ENCODE measurements around the gene DDX39B. TPM values are rescaled to one million over a fixed set of nuclear protein-coding genes. Genes with fewer than 3 reads are reported as not detected.

Gene DDX39B
- total RNA-seq, 2 donors from 2014 or later = 198 to 217 TPM

- no peak for ATAC-seq (ENCODE audit: insufficient number of reproducible peaks, low FRiP score, low read depth)
- H3K36me3 ChIP-seq = peaks cover 3% of the 10 kb centered on the region
- no peak overlapping the region for H3K27ac ChIP-seq
- H3K4me3 ChIP-seq = no peak overlapping the region
- peaks cover 18 to 35% of the 10 kb centered on the region in 2 donors for H3K4me1 ChIP-seq (ENCODE audit: control insufficient read depth in 1 of 2, low read depth in 2 of 2)
- TF ChIP-seq, protein P1, sequence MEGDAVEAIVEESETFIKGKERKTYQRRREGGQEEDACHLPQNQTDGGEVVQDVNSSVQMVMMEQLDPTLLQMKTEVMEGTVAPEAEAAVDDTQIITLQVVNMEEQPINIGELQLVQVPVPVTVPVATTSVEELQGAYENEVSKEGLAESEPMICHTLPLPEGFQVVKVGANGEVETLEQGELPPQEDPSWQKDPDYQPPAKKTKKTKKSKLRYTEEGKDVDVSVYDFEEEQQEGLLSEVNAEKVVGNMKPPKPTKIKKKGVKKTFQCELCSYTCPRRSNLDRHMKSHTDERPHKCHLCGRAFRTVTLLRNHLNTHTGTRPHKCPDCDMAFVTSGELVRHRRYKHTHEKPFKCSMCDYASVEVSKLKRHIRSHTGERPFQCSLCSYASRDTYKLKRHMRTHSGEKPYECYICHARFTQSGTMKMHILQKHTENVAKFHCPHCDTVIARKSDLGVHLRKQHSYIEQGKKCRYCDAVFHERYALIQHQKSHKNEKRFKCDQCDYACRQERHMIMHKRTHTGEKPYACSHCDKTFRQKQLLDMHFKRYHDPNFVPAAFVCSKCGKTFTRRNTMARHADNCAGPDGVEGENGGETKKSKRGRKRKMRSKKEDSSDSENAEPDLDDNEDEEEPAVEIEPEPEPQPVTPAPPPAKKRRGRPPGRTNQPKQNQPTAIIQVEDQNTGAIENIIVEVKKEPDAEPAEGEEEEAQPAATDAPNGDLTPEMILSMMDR (IDR thresholded peaks at IDR 0.05) = no peak
- no peaks in the 10 kb centered on the region for H3K27me3 ChIP-seq (replicated peaks; ENCODE audit: insufficient read depth)
- no peaks in the 10 kb centered on the region for H3K9me3 ChIP-seq
- DNase-seq (ENCODE audit: low spot score) = no peak
Measured at GRCh38 chr6:31545291-31545690, 3.5 kb upstream of the DDX39B start.

- DNase-seq (ENCODE audit: low spot score) = no peak
- Histone ChIP-seq H3K27ac (no peak overlapping the region), H3K4me3 (no peak overlapping the region), H3K9me3 (no peaks in the 10 kb centered on the region), H3K36me3 (peaks cover 6% of the 10 kb centered on the region), H3K4me1 (ENCODE audit: control insufficient read depth in 1 of 2, low read depth in 2 of 2) (peaks cover 24 to 41% of the 10 kb centered on the region in 2 donors), H3K27me3 (replicated peaks; ENCODE audit: insufficient read depth) (no peaks in the 10 kb centered on the region)
- TF ChIP-seq, protein P1 (IDR thresholded peaks at IDR 0.05) = no peak
- no peak for ATAC-seq (ENCODE audit: insufficient number of reproducible peaks, low FRiP score, low read depth)
Measured at GRCh38 chr6:31544676-31545075, 2.9 kb upstream of the DDX39B start.

GRCh38 chr6:31543639-31544038 lies 1.8 kb upstream of the DDX39B start:
- H3K27me3 ChIP-seq (replicated peaks; ENCODE audit: insufficient read depth) = no peaks in the 10 kb centered on the region
- no peak overlapping the region for H3K27ac ChIP-seq
- H3K36me3 ChIP-seq = peaks cover 13% of the 10 kb centered on the region
- DNase-seq (ENCODE audit: low spot score) (no peak), ATAC-seq (ENCODE audit: insufficient number of reproducible peaks, low FRiP score, low read depth) (no peak)
- H3K4me1 ChIP-seq (ENCODE audit: control insufficient read depth in 1 of 2, low read depth in 2 of 2) = peaks cover 32 to 49% of the 10 kb centered on the region in 2 donors
- H3K4me3 ChIP-seq = no peak overlapping the region
- TF ChIP-seq, protein P1 (IDR thresholded peaks at IDR 0.05) = no peak
- no peaks in the 10 kb centered on the region for H3K9me3 ChIP-seq

DNA sequence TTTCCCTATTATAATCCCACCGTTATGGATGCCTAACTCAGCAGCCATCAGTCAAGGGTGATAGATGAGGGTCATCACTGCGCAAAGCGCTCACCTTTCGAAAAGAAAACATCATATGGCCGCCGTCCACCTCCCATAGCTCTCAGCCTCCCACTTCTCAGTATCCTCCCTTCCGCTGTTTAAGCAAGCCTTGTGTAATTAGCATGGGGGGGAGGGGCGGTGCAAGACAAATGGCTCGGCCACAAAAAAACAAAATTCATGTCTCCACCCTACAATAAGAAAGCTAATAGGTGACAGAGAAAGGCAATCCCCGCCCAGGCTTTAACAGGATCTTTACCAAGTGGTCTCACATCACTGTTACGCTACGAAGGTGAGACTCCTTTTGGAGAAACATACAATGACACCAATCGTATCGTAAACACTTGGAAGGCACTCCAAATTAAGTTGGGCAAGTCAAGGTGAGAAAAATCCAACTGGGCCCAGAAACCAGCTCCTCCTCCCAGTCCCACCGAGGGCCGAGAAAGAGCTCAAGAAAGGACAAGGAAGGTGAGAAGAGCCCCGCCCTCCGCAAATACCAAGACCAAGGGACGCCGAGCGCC lies 645 bp downstream of the DDX39B start:
- Histone ChIP-seq H3K36me3 (peaks cover 31% of the 10 kb centered on the region), H3K4me3 (peak overlapping the region; percentile 85), H3K4me1 (ENCODE audit: control insufficient read depth in 1 of 2, low read depth in 2 of 2) (peaks cover 25 to 37% of the 10 kb centered on the region in 2 donors), H3K27me3 (replicated peaks; ENCODE audit: insufficient read depth) (no peaks in the 10 kb centered on the region), H3K9me3 (no peaks in the 10 kb centered on the region), H3K27ac (peak overlapping the region; percentile 79 to 98)
- ATAC-seq (ENCODE audit: insufficient number of reproducible peaks, low FRiP score, low read depth) = no peak
- DNase-seq (ENCODE audit: low spot score) = no peak
- TF ChIP-seq, protein P1 (IDR thresholded peaks at IDR 0.05) = no peak

DNA sequence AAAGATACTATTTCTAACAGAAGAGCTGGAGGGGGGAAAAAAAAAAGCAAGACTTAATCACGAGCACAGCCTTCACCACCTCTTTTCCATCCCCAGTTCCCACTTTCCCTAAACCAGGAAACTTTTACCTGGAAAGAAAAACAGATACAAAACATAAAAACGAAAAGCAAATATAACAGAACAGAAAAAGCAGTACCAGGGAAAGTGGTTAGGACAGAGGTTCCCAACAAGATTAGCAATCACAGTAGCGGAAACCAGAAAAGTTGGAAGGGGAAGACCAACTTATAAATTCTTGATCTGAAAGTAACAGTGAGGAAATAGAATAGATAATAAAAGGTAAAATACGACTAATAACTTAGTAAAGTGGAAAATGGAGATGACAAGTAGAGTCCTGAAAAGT lies 1.2 kb downstream of the DDX39B start:
- DNase-seq (ENCODE audit: low spot score) (no peak), ATAC-seq (ENCODE audit: insufficient number of reproducible peaks, low FRiP score, low read depth) (no peak)
- TF ChIP-seq, protein P1 (IDR thresholded peaks at IDR 0.05) = no peak
- Histone ChIP-seq H3K27ac (peak overlapping the region; percentile 79 to 98), H3K36me3 (peaks cover 36% of the 10 kb centered on the region), H3K4me3 (peak overlapping the region; percentile 85), H3K27me3 (replicated peaks; ENCODE audit: insufficient read depth) (no peaks in the 10 kb centered on the region), H3K9me3 (no peaks in the 10 kb centered on the region), H3K4me1 (ENCODE audit: control insufficient read depth in 1 of 2, low read depth in 2 of 2) (peaks cover 25 to 35% of the 10 kb centered on the region in 2 donors)
